ENCODE data around the gene FAM13B. TPM values are rescaled to one million over a fixed set of nuclear protein-coding genes. Genes with fewer than 3 reads are reported as not detected.

Gene FAM13B
- total RNA-seq, 1 experiment from 2014 or later: 13.0 TPM

DNA sequence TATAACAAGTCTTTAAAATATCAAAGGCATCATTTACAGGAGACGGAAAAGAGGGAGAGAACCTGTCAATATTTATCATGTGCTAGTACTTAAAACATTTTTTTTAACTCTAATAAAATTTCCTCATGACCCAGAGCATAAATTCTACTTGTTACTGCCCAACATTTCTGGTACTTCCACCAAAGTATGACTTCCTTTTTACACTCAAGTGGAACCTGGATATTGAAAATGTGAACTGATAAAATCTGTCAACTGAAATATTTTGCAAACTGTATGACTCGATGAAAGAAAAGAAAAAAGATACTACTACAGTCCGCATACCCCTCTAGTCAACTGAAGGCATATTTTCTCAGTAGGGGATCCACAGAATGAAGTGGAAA, 37.1 kb downstream of the FAM13B start:
- no peak overlapping the region for H3K27ac ChIP-seq (ENCODE audit: low read length)
- H3K79me2 ChIP-seq (ENCODE audit: low read length): 0 out of 2 replicates have a peak, but pooled peaks cover 14% of the 10 kb centered on the region
- BruUV-seq (replicated peaks): no TSS peak
- H3K27me3 ChIP-seq (ENCODE audit: low read length): no peaks in the 10 kb centered on the region
- H2AFZ ChIP-seq (ENCODE audit: low read length): no peak overlapping the region
- no peak overlapping the region for H3K9ac ChIP-seq (ENCODE audit: low read length)
- no peak overlapping the region for H3K4me2 ChIP-seq (ENCODE audit: low read length)
- no peak overlapping the region for H3K4me3 ChIP-seq (ENCODE audit: low read length)
- TF ChIP-seq, protein P1, sequence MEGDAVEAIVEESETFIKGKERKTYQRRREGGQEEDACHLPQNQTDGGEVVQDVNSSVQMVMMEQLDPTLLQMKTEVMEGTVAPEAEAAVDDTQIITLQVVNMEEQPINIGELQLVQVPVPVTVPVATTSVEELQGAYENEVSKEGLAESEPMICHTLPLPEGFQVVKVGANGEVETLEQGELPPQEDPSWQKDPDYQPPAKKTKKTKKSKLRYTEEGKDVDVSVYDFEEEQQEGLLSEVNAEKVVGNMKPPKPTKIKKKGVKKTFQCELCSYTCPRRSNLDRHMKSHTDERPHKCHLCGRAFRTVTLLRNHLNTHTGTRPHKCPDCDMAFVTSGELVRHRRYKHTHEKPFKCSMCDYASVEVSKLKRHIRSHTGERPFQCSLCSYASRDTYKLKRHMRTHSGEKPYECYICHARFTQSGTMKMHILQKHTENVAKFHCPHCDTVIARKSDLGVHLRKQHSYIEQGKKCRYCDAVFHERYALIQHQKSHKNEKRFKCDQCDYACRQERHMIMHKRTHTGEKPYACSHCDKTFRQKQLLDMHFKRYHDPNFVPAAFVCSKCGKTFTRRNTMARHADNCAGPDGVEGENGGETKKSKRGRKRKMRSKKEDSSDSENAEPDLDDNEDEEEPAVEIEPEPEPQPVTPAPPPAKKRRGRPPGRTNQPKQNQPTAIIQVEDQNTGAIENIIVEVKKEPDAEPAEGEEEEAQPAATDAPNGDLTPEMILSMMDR (conservative IDR thresholded peaks at IDR 0.05; ENCODE audit: low read depth, low read length): no peak
- TF ChIP-seq EZH2 (IDR thresholded peaks at IDR 0.05; ENCODE audit: low read length, unreplicated experiment) (no peak), EZH2phosphoT487 (IDR thresholded peaks at IDR 0.05; ENCODE audit: borderline replicate concordance, low read length) (no peak)
- no peaks in the 10 kb centered on the region for H3K9me3 ChIP-seq (ENCODE audit: low read length)
- H4K20me1 ChIP-seq (ENCODE audit: low read length): 0 out of 2 replicates have a peak, but pooled peaks cover 4% of the 10 kb centered on the region
- CTCF ChIA-PET: no interaction called here
- H3K9me2 ChIP-seq (replicated peaks; ENCODE audit: low read length): no peaks in the 10 kb centered on the region
- POLR2A ChIA-PET (ENCODE audit: unreplicated experiment): no interaction called here
- peaks cover 16% of the 10 kb centered on the region; the same call in 1 of the 2 replicates for H3K4me1 ChIP-seq (ENCODE audit: insufficient read depth, low read length)
- H3K36me3 ChIP-seq (ENCODE audit: low read depth, low read length): peaks cover 13% of the 10 kb centered on the region
- no peak for DNase-seq
- intact Hi-C loops (cut with micrococcal nuclease): no loop called here
- H3F3A ChIP-seq (ENCODE audit: low read length, unreplicated experiment): no peaks in the 10 kb centered on the region
- ATAC-seq: no peak

DNA sequence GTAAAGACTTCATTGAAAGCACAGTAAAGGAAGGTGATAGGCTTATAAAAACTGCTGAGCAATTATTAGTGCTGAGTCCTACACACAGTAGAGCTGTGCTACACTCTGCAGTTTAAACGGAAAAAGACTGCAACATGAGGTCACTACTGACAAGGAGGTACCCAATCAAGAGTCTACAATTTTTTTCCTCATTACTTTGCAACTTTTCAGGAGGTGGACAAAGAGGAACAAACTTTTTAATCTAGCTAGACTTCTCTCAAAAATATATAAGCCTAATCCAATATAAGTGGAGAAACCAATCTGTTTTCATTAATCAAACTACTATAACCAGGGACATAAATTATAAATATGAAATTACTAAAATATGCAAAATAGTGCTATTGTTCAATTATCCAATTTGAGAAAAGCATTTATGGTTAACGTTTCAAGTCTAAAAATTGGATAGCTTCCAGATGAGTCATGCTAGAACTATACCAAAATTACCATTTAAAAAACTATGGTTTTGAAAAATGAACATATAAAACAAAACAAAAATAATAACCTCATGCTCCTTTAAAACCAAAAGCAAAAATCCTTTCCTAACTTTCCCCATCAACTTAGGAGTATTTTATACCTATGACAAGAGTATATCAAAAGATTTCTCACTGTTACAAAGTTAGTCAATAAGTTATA, 37.7 kb downstream of the FAM13B start:
- H3K4me3 ChIP-seq (ENCODE audit: low read length): no peak overlapping the region
- intact Hi-C loops (cut with micrococcal nuclease): no loop called here
- no peak overlapping the region for H3K27ac ChIP-seq (ENCODE audit: low read length)
- ATAC-seq (peak; percentile 57), DNase-seq (peak; percentile 43)
- no peak overlapping the region for H3K9ac ChIP-seq (ENCODE audit: low read length)
- H3K9me3 ChIP-seq (ENCODE audit: low read length): no peaks in the 10 kb centered on the region
- H3K4me2 ChIP-seq (ENCODE audit: low read length): no peak overlapping the region
- TF ChIP-seq, protein P1 (conservative IDR thresholded peaks at IDR 0.05; ENCODE audit: low read depth, low read length): no peak
- TF ChIP-seq EZH2 (IDR thresholded peaks at IDR 0.05; ENCODE audit: low read length, unreplicated experiment) (no peak), EZH2phosphoT487 (IDR thresholded peaks at IDR 0.05; ENCODE audit: borderline replicate concordance, low read length) (no peak)
- H3F3A ChIP-seq (ENCODE audit: low read length, unreplicated experiment): no peaks in the 10 kb centered on the region
- ChIA-PET CTCF (no interaction called here), POLR2A (ENCODE audit: unreplicated experiment) (no interaction called here)
- 0 out of 2 replicates have a peak, but pooled peaks cover 14% of the 10 kb centered on the region for H3K79me2 ChIP-seq (ENCODE audit: low read length)
- no peak overlapping the region for H2AFZ ChIP-seq (ENCODE audit: low read length)
- H3K4me1 ChIP-seq (ENCODE audit: insufficient read depth, low read length): peaks cover 16% of the 10 kb centered on the region; the same call in 1 of the 2 replicates
- H3K36me3 ChIP-seq (ENCODE audit: low read depth, low read length): peaks cover 13% of the 10 kb centered on the region
- no peaks in the 10 kb centered on the region for H3K9me2 ChIP-seq (replicated peaks; ENCODE audit: low read length)
- BruUV-seq (replicated peaks): no TSS peak
- H3K27me3 ChIP-seq (ENCODE audit: low read length): no peaks in the 10 kb centered on the region
- 0 out of 2 replicates have a peak, but pooled peaks cover 4% of the 10 kb centered on the region for H4K20me1 ChIP-seq (ENCODE audit: low read length)

DNA sequence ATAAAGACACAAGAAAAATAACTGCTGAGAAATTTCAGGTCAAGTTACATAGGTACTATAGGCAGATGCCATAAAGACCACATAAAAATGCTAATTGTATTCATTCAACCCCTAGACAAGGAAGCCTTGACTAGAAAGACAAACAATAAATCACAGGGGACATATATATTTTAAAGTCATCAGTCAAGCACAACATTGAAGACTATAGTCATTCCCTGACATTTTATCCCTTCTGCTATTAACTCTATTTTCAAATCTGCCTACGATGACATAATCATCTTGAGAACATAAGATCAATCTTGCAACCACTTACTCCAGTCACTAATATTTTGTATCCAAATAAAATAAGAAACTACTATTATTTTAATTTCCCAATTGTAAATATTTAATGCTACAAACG, 38.3 kb downstream of the FAM13B start:
- ATAC-seq (peak; percentile 22; the same call in 1 of the 2 replicates), DNase-seq (no peak)
- intact Hi-C loops (cut with micrococcal nuclease): no loop called here
- Histone ChIP-seq H3K79me2 (ENCODE audit: low read length) (0 out of 2 replicates have a peak, but pooled peaks cover 14% of the 10 kb centered on the region), H3K4me3 (ENCODE audit: low read length) (no peak overlapping the region), H4K20me1 (ENCODE audit: low read length) (0 out of 2 replicates have a peak, but pooled peaks cover 4% of the 10 kb centered on the region), H3K9me2 (replicated peaks; ENCODE audit: low read length) (no peaks in the 10 kb centered on the region), H3K27me3 (ENCODE audit: low read length) (no peaks in the 10 kb centered on the region), H3K36me3 (ENCODE audit: low read depth, low read length) (peaks cover 13% of the 10 kb centered on the region), H3K4me2 (ENCODE audit: low read length) (no peak overlapping the region), H3K9me3 (ENCODE audit: low read length) (no peaks in the 10 kb centered on the region), H3K27ac (ENCODE audit: low read length) (no peak overlapping the region), H2AFZ (ENCODE audit: low read length) (no peak overlapping the region), H3K9ac (ENCODE audit: low read length) (no peak overlapping the region), H3K4me1 (ENCODE audit: insufficient read depth, low read length) (peaks cover 16% of the 10 kb centered on the region; the same call in 1 of the 2 replicates), H3F3A (ENCODE audit: low read length, unreplicated experiment) (no peaks in the 10 kb centered on the region)
- TF ChIP-seq, protein P1 (conservative IDR thresholded peaks at IDR 0.05; ENCODE audit: low read depth, low read length): no peak
- no peak for TF ChIP-seq EZH2 (IDR thresholded peaks at IDR 0.05; ENCODE audit: low read length, unreplicated experiment)
- no peak for TF ChIP-seq EZH2phosphoT487 (IDR thresholded peaks at IDR 0.05; ENCODE audit: borderline replicate concordance, low read length)
- CTCF ChIA-PET: interaction anchor here (0.6 kb wide), 1 partner anchor 46 kb away, joined by 3 read pairs; no protein-coding TSS in a partner anchor
- no TSS peak for BruUV-seq (replicated peaks)
- POLR2A ChIA-PET (ENCODE audit: unreplicated experiment): no interaction called here
